ENCODE results near the gene PHACTR3. TPM values are rescaled to one million over a fixed set of nuclear protein-coding genes. Genes with fewer than 3 reads are reported as not detected.

PHACTR3 gene
- total RNA-seq, 4 donors from 2014 or later: 5.4 to 15.9 (median 10.0) TPM

DNA sequence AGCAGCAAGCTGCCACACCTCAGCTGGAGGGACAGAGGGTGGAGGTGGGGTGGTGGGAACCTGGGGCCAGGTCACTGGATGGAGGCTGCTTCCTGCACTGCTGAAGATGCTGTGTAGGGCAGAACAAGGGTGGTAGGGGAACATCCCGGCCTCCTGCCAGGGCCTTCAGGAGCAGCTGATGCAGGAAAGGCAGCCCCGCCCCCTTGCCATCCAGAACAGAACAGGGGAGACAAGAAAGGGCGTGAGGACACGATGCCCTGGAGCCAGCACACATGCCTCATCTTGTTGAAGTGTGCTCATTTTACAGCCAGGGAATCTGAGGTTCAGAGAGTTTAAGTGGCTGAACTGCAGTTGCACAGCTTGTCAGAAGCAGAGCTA lies 43.1 kb upstream of the PHACTR3 start:
- TF ChIP-seq, protein P1, sequence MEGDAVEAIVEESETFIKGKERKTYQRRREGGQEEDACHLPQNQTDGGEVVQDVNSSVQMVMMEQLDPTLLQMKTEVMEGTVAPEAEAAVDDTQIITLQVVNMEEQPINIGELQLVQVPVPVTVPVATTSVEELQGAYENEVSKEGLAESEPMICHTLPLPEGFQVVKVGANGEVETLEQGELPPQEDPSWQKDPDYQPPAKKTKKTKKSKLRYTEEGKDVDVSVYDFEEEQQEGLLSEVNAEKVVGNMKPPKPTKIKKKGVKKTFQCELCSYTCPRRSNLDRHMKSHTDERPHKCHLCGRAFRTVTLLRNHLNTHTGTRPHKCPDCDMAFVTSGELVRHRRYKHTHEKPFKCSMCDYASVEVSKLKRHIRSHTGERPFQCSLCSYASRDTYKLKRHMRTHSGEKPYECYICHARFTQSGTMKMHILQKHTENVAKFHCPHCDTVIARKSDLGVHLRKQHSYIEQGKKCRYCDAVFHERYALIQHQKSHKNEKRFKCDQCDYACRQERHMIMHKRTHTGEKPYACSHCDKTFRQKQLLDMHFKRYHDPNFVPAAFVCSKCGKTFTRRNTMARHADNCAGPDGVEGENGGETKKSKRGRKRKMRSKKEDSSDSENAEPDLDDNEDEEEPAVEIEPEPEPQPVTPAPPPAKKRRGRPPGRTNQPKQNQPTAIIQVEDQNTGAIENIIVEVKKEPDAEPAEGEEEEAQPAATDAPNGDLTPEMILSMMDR (IDR thresholded peaks at IDR 0.05): no peak
- TF ChIP-seq EP300 (IDR thresholded peaks at IDR 0.05): no peak
- TF ChIP-seq POLR2A (IDR thresholded peaks at IDR 0.05): no peak
- DNase-seq (ENCODE audit: low spot score in 2 of 2): no peak
- H3K4me3 ChIP-seq: no peak overlapping the region

DNA sequence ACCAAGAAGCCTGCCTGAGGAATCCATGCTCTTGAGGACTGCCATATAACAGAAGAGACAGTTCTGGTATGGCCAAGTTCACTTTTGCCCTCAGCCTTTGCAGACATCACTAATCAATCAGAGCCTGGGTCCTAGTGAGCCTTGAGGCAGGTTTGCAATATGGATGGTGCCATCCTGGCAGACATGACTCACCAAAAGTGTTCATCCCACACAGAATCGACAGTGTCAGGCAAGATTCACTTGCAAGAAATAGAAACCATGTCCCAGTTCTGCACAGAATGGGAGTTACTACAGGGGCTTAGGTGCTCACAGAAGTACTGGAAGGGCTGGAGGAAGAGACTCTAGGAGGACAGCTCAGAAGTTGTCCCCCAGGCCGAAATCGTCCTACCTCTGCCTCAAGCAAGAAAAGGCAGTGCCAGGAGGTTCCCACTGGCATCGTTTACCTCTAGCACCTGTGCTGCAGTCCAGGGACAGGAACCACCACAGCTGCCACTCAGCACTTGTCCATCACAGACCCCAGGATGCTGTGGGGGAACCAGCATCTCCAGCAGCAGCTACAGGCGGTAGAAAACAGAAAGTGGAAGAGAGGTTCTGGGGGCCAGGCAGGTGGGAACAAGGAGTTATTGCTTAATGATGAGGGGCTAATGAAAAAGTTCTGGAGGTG lies 42.6 kb upstream of the PHACTR3 start:
- no peak overlapping the region for H3K4me3 ChIP-seq
- DNase-seq (ENCODE audit: low spot score in 2 of 2): no peak
- H3K4me1 ChIP-seq: no peaks in the 10 kb centered on the region
- 81 to 86% methylated on average over 5 of the region's 5 CpGs for WGBS, 2 donors
- TF ChIP-seq POLR2A (IDR thresholded peaks at IDR 0.05) (no peak), EP300 (IDR thresholded peaks at IDR 0.05) (no peak)
- TF ChIP-seq, protein P1 (IDR thresholded peaks at IDR 0.05): no peak
- no peaks in the 10 kb centered on the region for H3K9me3 ChIP-seq
- H3K36me3 ChIP-seq: no peaks in the 10 kb centered on the region
- no peak overlapping the region for H3K27ac ChIP-seq
- H3K27me3 ChIP-seq: no peaks in the 10 kb centered on the region

More for the DNA sequence above, 43.1 kb upstream of the PHACTR3 start:
- H3K27ac ChIP-seq: no peak overlapping the region
- no peaks in the 10 kb centered on the region for H3K36me3 ChIP-seq
- no peaks in the 10 kb centered on the region for H3K9me3 ChIP-seq
- H3K4me1 ChIP-seq: no peaks in the 10 kb centered on the region
- WGBS, 2 donors: 80 to 84% methylated on average over 2 to 4 of the region's 4 CpGs
- no peaks in the 10 kb centered on the region for H3K27me3 ChIP-seq

DNA sequence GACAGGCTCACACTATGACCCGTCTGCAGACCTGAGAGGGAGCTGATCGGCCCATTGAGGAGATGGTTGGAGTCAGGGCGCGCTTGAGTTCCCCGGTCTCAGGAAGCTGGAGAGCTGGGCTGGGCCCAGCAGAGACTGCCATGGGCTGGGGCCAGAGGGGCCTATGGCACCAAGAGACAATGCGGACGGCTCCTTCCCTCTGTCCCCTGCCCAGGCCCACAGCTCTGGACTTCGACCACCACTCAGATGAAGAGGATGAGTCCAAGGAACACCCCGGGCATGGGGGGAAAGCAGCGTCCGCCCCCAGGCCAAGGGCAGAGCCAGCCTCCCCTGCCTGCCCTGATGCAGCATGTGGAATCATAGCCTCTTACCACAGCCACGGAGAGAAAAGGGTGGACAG lies 40.2 kb upstream of the PHACTR3 start:
- Histone ChIP-seq H3K27me3 (peaks cover 0 to 8% of the 10 kb centered on the region in 2 donors), H3K27ac (no peak overlapping the region), H3K9me3 (no peaks in the 10 kb centered on the region), H3K4me1 (no peaks in the 10 kb centered on the region), H3K4me3 (no peak overlapping the region), H3K36me3 (no peaks in the 10 kb centered on the region)
- 75 to 88% methylated on average over 11 to 12 of the region's 12 CpGs for WGBS, 2 donors
- TF ChIP-seq, protein P1 (IDR thresholded peaks at IDR 0.05): no peak
- no peak for TF ChIP-seq POLR2A (IDR thresholded peaks at IDR 0.05)
- TF ChIP-seq EP300 (IDR thresholded peaks at IDR 0.05): no peak
- no peak for DNase-seq (ENCODE audit: low spot score in 2 of 2)

DNA sequence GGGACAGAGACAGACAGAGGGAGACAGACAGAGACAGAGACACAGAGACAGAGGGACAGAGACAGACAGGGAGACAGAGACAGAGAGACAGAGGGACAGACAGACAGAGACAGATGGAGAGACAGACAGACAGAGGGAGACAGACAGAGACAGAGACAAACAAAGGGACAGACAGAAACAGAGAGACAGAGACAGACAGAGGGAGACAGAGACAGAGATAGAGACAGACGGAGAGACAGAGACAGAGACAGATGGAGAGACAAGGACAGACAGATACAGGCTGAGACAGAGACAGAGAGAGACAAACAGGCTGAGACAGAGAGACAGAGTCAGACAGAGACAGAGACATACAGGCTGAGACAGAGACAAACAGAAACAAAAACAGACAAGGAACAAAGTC lies 39.4 kb upstream of the PHACTR3 start:
- DNase-seq (ENCODE audit: low spot score in 2 of 2): no peak
- 87 to 90% methylated on average over 1 of the region's 1 CpG for WGBS, 2 donors
- Histone ChIP-seq H3K4me1 (no peaks in the 10 kb centered on the region), H3K9me3 (no peaks in the 10 kb centered on the region), H3K36me3 (no peaks in the 10 kb centered on the region), H3K4me3 (no peak overlapping the region), H3K27ac (no peak overlapping the region), H3K27me3 (peaks cover 0 to 11% of the 10 kb centered on the region in 2 donors)
- TF ChIP-seq EP300 (IDR thresholded peaks at IDR 0.05) (no peak), POLR2A (IDR thresholded peaks at IDR 0.05) (no peak)
- TF ChIP-seq, protein P1 (IDR thresholded peaks at IDR 0.05): no peak

DNA sequence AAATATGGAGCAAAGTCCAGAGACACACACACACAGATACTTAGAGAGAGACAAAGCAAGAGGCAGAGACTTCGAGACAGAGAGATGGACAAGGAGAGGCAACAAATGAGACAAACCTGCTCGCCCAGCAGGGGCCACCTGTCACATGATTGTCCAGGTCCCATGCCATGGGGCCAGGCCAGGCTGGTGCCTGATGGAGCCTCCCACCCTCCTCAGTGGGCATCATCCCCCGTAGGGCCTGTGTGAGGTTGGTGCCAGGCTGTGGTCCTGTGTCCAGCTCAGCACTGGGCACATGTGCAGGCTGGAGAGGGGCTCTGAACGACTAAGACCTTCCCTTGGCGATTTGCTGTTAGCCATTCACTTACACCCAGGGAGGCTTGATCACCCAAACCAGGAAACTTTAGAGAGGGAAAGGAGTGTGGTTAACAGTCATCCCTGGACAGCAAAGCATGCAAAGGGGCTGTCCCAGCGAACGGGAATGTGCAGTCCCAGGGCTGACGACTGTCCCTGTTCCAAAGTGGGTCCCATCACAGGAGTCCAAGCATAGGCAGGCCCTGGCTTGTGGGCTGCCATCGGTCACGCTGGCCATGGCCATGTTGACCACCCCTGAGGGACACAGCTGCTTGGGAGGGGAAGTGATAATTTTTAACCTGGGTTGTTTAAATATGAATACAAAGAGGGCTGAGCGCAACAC lies 38.4 kb upstream of the PHACTR3 start:
- Histone ChIP-seq H3K9me3 (no peaks in the 10 kb centered on the region), H3K36me3 (no peaks in the 10 kb centered on the region), H3K27ac (no peak overlapping the region), H3K4me1 (no peaks in the 10 kb centered on the region), H3K27me3 (peaks cover 0 to 13% of the 10 kb centered on the region in 2 donors), H3K4me3 (no peak overlapping the region)
- TF ChIP-seq EP300 (IDR thresholded peaks at IDR 0.05) (no peak), POLR2A (IDR thresholded peaks at IDR 0.05) (no peak)
- TF ChIP-seq, protein P1 (IDR thresholded peaks at IDR 0.05): no peak
- DNase-seq (ENCODE audit: low spot score in 2 of 2): no peak
- WGBS, 2 donors: 81 to 82% methylated on average over 9 to 11 of the region's 11 CpGs

All from tibial nerve (tissue), 4 donors.